SU-DHL-6 (cell line): ENCODE measurements around the gene MRPL36.

Source experiments
- H2AFZ ChIP-seq: fragments of 200-600 bp; sonication (generic); 2 replicates; pipeline ENCODE4 v1.6.1; 2014; ENCODE audit warnings: low read depth, mild to moderate bottlenecking, moderate library complexity, mixed read lengths, antibody characterized with exemption, low read length; ENCODE audit not compliant: severe bottlenecking
- H3F3A ChIP-seq: fragments of 200-600 bp; shearing (Covaris generic); 2 replicates; pipeline ENCODE4 v1.6.0; 2016; ENCODE audit warnings: antibody characterized with exemption, mild to moderate bottlenecking; ENCODE audit not compliant: insufficient read depth
- H3K27ac ChIP-seq: fragments of 200-600 bp; sonication (generic); 2 replicates; pipeline ENCODE4 v1.5.1; 2016; ENCODE audit warnings: low read depth, mild to moderate bottlenecking, low read length, moderate library complexity, mixed read lengths
- H3K27me3 ChIP-seq: fragments of 200-600 bp; sonication (generic), shearing (Covaris generic); 2 replicates; pipeline ENCODE4 v1.6.0; 2014; ENCODE audit warnings: mild to moderate bottlenecking, low read length
- H3K36me3 ChIP-seq: fragments of 200-600 bp; sonication (generic); 2 replicates; pipeline ENCODE4 v1.6.1; 2014; ENCODE audit warnings: mild to moderate bottlenecking, low read length, mixed read lengths
- H3K4me2 ChIP-seq: fragments of 300-600, 200-600 bp; shearing (Covaris generic), sonication (generic); 2 replicates; pipeline ENCODE4 v1.6.0; 2014; ENCODE audit warnings: low read length, low read depth, mild to moderate bottlenecking; ENCODE audit not compliant: poor library complexity, severe bottlenecking
- H3K4me3 ChIP-seq: fragments of 200-600 bp; sonication (generic); 2 replicates; pipeline ENCODE4 v1.5.1; 2014; ENCODE audit warnings: antibody characterized with exemption, low read length, mild to moderate bottlenecking, mixed read lengths; ENCODE audit not compliant: insufficient read depth, poor library complexity, severe bottlenecking
- H3K79me2 ChIP-seq: fragments of 200-600 bp; sonication (generic); 2 replicates; pipeline ENCODE4 v1.6.1; 2014; ENCODE audit warnings: mild to moderate bottlenecking, low read length, moderate library complexity; ENCODE audit not compliant: insufficient read depth
- H3K9ac ChIP-seq: fragments of 200-600 bp; sonication (generic); 2 replicates; pipeline ENCODE4 v1.7.0; 2014; ENCODE audit warnings: mild to moderate bottlenecking, low read length
- H3K9me2 ChIP-seq: fragments of 200-600 bp; sonication (generic); replicated peaks from 2 replicates; pipeline ENCODE4 v1.6.1; 2014; ENCODE audit warnings: low read length; ENCODE audit not compliant: insufficient read depth
- H3K9me3 ChIP-seq: fragments of 200-600 bp; sonication (generic); 2 replicates; pipeline ENCODE4 v1.6.1; 2014; ENCODE audit warnings: low read length, mixed read lengths; ENCODE audit not compliant: insufficient read depth
- H4K20me1 ChIP-seq: fragments of 200-600 bp; sonication (generic); 2 replicates; pipeline ENCODE4 v1.6.1; 2014; ENCODE audit warnings: low read depth, mild to moderate bottlenecking, antibody characterized with exemption, low read length, moderate library complexity, mixed read lengths
- CTCF ChIP-seq: fragments of 200-600 bp; sonication (generic); IDR thresholded peaks from one replicate; pipeline ENCODE4 v1.5.1; 2017; ENCODE audit warnings: antibody characterized with exemption, mild to moderate bottlenecking, low read length, moderate library complexity; ENCODE audit not compliant: insufficient read depth, poor library complexity, severe bottlenecking
- EZH2phosphoT487 ChIP-seq: fragments of 200-600 bp; sonication (generic), shearing (Covaris generic); conservative IDR thresholded peaks from 2 replicates; pipeline ENCODE4 v1.6.1; 2018; ENCODE audit warnings: mild to moderate bottlenecking, antibody characterized with exemption, low read length, moderate library complexity, mixed read lengths

The MRPL36 gene

GRCh38 chr5:1761453-1761755 lies 38.2 kb downstream of the MRPL36 start:
- Histone ChIP-seq H3K9me3 (peaks cover 11% of the 10 kb centered on the region; the same call in 1 of the 2 replicates), H3K4me2 (no peak overlapping the region), H2AFZ (no peak overlapping the region), H3K27ac (no peak overlapping the region), H3K4me3 (no peak overlapping the region), H3F3A (0 out of 2 replicates have a peak, but pooled peaks cover 6% of the 10 kb centered on the region), H3K36me3 (0 out of 2 replicates have a peak, but pooled peaks cover 3% of the 10 kb centered on the region), H3K79me2 (no peaks in the 10 kb centered on the region), H3K27me3 (no peaks in the 10 kb centered on the region), H3K9ac (no peak overlapping the region), H3K9me2 (no peaks in the 10 kb centered on the region), H4K20me1 (no peaks in the 10 kb centered on the region)
- no peak for TF ChIP-seq EZH2phosphoT487
- no peak for TF ChIP-seq CTCF

- no peaks in the 10 kb centered on the region for H3K27me3 ChIP-seq
Observed at GRCh38 chr5:1760656-1761452, 38.8 kb downstream of the MRPL36 start.

GRCh38 chr5:1760231-1760630 lies 39.4 kb downstream of the MRPL36 start:
- Histone ChIP-seq H3K4me2 (no peak overlapping the region), H4K20me1 (no peaks in the 10 kb centered on the region), H3K9me3 (0 out of 2 replicates have a peak, but pooled peaks cover 6% of the 10 kb centered on the region), H3K27ac (no peak overlapping the region), H3F3A (0 out of 2 replicates have a peak, but pooled peaks cover 6% of the 10 kb centered on the region), H2AFZ (no peak overlapping the region), H3K9ac (no peak overlapping the region), H3K27me3 (no peaks in the 10 kb centered on the region), H3K36me3 (no peaks in the 10 kb centered on the region), H3K9me2 (no peaks in the 10 kb centered on the region), H3K4me3 (no peak overlapping the region), H3K79me2 (no peaks in the 10 kb centered on the region)
- TF ChIP-seq CTCF (no peak), EZH2phosphoT487 (no peak)

More at GRCh38 chr5:1760656-1761452, 38.8 kb downstream of the MRPL36 start:
- H3F3A ChIP-seq: 0 out of 2 replicates have a peak, but pooled peaks cover 6% of the 10 kb centered on the region
- H3K9ac ChIP-seq: no peak overlapping the region
- no peak overlapping the region for H3K4me3 ChIP-seq
- no peak overlapping the region for H3K27ac ChIP-seq
- H3K9me3 ChIP-seq: peaks cover 9% of the 10 kb centered on the region; the same call in 1 of the 2 replicates
- no peak overlapping the region for H3K4me2 ChIP-seq
- TF ChIP-seq CTCF (no peak), EZH2phosphoT487 (no peak)
- H4K20me1 ChIP-seq: no peaks in the 10 kb centered on the region
- H2AFZ ChIP-seq: no peak overlapping the region
- H3K79me2 ChIP-seq: no peaks in the 10 kb centered on the region
- H3K9me2 ChIP-seq: no peaks in the 10 kb centered on the region
- 0 out of 2 replicates have a peak, but pooled peaks cover 2% of the 10 kb centered on the region for H3K36me3 ChIP-seq
